Measurements from ENCODE around the gene DNAJC8.

The DNAJC8 gene

GRCh38 chr1:28170001-28170596 lies 62.7 kb downstream of the DNAJC8 start:
- no peak for DNase-seq (ENCODE audit: low spot score)

GRCh38 chr1:28163496-28164161 lies 69.2 kb downstream of the DNAJC8 start:
- no peak for DNase-seq (ENCODE audit: low spot score)

- no peak for DNase-seq (ENCODE audit: low spot score)
Measured at GRCh38 chr1:28162151-28162550, 70.7 kb downstream of the DNAJC8 start.

- no peak for DNase-seq (ENCODE audit: low spot score)
Measured at GRCh38 chr1:28161751-28162150, 71.1 kb downstream of the DNAJC8 start.

- DNase-seq (ENCODE audit: low spot score) = no peak
Measured at GRCh38 chr1:28160782-28161266, 72.0 kb downstream of the DNAJC8 start.

GRCh38 chr1:28159680-28160079 lies 73.1 kb downstream of the DNAJC8 start:
- DNase-seq (ENCODE audit: low spot score) = no peak

- no peak for DNase-seq (ENCODE audit: low spot score)
Measured at GRCh38 chr1:28159243-28159642, 73.6 kb downstream of the DNAJC8 start.

- DNase-seq (ENCODE audit: low spot score) = no peak
Measured at GRCh38 chr1:28157894-28158293, 74.9 kb downstream of the DNAJC8 start.

- DNase-seq (ENCODE audit: low spot score) = no peak
Measured at GRCh38 chr1:28156821-28157220, 76.0 kb downstream of the DNAJC8 start.

- DNase-seq (ENCODE audit: low spot score) = no peak
Measured at GRCh38 chr1:28155628-28156027, 77.2 kb downstream of the DNAJC8 start.

- no peak for DNase-seq (ENCODE audit: low spot score)
Measured at GRCh38 chr1:28154078-28154594, 78.7 kb downstream of the DNAJC8 start.
